K562 (cell line): ENCODE results near the gene HMGA1. TPM values are rescaled to one million over a fixed set of nuclear protein-coding genes. Genes with fewer than 3 reads are reported as not detected.

Source experiments
- ARID3A ChIP-seq: IDR thresholded peaks from 2 replicates; pipeline ENCODE4 v1.6.1; 2012; ENCODE audit warnings: low read depth, low read length, improper control_type of control experiment, borderline replicate concordance
- FOXK2 ChIP-seq, 2 experiments: fragments of 450-650 bp; IDR thresholded peaks in 1 of 2; conservative IDR thresholded peaks in 1 of 2; 2 replicates each; pipeline ENCODE4 v1.6.1; 2016; ENCODE audit warnings: low read depth in 2 of 2, mild to moderate bottlenecking in 1 of 2
- HDGF ChIP-seq: fragments of 450-650 bp; IDR thresholded peaks from 2 replicates; pipeline ENCODE4 v1.6.1; 2016
- polyA plus RNA-seq, 8 experiments: library from polyadenylated mRNA; depleted of rRNA in 4 of 8; stranded (reverse) in 5 of 8; unstranded in 3 of 8; fragments of >200 nt; fragmentation: Nextera tagmentation in 2 of 8; fragmentation: Illumina TruSeq in 1 of 8; extraction: Ambion mirVana in 2 of 8; extraction: Trizol in 1 of 8; gene quantifications; 2 replicates each; pipeline versions ENCODE4 v1.2.1 to v1.2.3, GENCODE V29; 2011 to 2014; ENCODE audit warnings: inconsistent platforms in 1 of 8, missing spikeins in 1 of 8
- total RNA-seq, 7 experiments: library from RNA; depleted of rRNA in 6 of 7; stranded (reverse); fragments of >200 nt in 6 of 7; fragmentation: Illumina TruSeq in 2 of 7; extraction: Trizol in 2 of 7; gene quantifications; 2 replicates each; pipeline versions ENCODE4 v1.2.1 to v1.2.3, GENCODE V29; 2011 to 2021; ENCODE audit warnings: low replicate concordance in 1 of 7
- TF ChIP-seq, protein P1 (sequence below), 2 experiments: fragments of 450-650 bp; formaldehyde crosslinking in 1 of 2; IDR thresholded peaks; 2 replicates each; pipeline versions ENCODE4 v1.4.0 to v1.6.1; 2014 to 2020; ENCODE audit warnings: mild to moderate bottlenecking in 2 of 2, borderline replicate concordance in 1 of 2, low read depth in 1 of 2

HMGA1 gene
- total and polyA plus RNA-seq, 9 of the 15 experiments (the other 6 are each of a cell fraction or from before 2014, with no cell fraction given) = 27.8 to 1,947 (median 594) TPM

GRCh38 chr6:34275128-34275804, 38.6 kb downstream of the HMGA1 start (continued):
- TF ChIP-seq, protein P1, sequence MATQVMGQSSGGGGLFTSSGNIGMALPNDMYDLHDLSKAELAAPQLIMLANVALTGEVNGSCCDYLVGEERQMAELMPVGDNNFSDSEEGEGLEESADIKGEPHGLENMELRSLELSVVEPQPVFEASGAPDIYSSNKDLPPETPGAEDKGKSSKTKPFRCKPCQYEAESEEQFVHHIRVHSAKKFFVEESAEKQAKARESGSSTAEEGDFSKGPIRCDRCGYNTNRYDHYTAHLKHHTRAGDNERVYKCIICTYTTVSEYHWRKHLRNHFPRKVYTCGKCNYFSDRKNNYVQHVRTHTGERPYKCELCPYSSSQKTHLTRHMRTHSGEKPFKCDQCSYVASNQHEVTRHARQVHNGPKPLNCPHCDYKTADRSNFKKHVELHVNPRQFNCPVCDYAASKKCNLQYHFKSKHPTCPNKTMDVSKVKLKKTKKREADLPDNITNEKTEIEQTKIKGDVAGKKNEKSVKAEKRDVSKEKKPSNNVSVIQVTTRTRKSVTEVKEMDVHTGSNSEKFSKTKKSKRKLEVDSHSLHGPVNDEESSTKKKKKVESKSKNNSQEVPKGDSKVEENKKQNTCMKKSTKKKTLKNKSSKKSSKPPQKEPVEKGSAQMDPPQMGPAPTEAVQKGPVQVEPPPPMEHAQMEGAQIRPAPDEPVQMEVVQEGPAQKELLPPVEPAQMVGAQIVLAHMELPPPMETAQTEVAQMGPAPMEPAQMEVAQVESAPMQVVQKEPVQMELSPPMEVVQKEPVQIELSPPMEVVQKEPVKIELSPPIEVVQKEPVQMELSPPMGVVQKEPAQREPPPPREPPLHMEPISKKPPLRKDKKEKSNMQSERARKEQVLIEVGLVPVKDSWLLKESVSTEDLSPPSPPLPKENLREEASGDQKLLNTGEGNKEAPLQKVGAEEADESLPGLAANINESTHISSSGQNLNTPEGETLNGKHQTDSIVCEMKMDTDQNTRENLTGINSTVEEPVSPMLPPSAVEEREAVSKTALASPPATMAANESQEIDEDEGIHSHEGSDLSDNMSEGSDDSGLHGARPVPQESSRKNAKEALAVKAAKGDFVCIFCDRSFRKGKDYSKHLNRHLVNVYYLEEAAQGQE (IDR thresholded peaks at IDR 0.05; ENCODE audit: borderline replicate concordance) = no peak
- TF ChIP-seq, protein P1 (CRISPR knock-in tag; IDR thresholded peaks at IDR 0.05; ENCODE audit: low read depth) = 0 out of 2 replicates have a peak, but pooled peaks have one; percentile 22
- TF ChIP-seq FOXK2 (conservative IDR thresholded peaks at IDR 0.05 in 1 of 2, IDR thresholded peaks at IDR 0.05 in 1 of 2; ENCODE audit: low read depth in 2 of 2) = no peak
- TF ChIP-seq ARID3A = no peak
- TF ChIP-seq HDGF = no peak
